Measurements from ENCODE around the gene FAM209A.

DNA sequence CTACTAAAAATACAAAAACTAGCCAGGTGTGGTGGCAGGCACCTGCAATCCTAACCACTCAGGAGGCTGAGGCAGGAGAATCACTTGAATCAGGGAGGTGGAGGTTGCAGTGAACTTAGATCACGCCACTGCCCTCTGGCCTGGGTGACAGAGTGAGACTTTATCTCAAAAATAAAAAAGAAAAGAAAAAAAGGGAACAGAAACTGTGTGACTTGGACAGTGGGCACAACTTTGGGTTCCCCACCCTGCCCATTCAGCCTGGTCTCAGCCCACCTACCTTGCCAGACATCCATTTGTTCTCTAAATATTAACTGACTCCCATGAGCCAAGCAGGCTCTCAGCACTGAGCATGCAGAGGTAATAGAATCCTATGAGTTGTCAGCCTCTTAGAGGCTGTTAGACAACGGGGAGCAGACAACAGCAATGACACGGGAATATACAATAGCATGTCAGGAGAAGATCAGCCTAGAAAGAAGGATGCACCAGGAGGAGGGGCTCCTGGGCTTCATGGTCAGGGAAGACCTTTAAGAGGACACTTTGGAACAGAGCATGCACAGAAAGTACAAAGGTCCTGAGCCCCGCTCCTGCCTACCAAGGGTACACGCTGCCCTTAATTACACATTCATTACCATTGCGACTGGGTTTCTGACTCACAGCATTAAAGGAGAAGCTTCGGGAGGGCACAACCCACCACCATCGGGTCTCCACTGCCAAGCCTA, 28.5 kb downstream of the FAM209A start:
- TF ChIP-seq, protein P1, sequence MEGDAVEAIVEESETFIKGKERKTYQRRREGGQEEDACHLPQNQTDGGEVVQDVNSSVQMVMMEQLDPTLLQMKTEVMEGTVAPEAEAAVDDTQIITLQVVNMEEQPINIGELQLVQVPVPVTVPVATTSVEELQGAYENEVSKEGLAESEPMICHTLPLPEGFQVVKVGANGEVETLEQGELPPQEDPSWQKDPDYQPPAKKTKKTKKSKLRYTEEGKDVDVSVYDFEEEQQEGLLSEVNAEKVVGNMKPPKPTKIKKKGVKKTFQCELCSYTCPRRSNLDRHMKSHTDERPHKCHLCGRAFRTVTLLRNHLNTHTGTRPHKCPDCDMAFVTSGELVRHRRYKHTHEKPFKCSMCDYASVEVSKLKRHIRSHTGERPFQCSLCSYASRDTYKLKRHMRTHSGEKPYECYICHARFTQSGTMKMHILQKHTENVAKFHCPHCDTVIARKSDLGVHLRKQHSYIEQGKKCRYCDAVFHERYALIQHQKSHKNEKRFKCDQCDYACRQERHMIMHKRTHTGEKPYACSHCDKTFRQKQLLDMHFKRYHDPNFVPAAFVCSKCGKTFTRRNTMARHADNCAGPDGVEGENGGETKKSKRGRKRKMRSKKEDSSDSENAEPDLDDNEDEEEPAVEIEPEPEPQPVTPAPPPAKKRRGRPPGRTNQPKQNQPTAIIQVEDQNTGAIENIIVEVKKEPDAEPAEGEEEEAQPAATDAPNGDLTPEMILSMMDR (IDR thresholded peaks at IDR 0.05), result no peak
- TF ChIP-seq ZBTB21 (CRISPR knock-in tag; IDR thresholded peaks at IDR 0.05; ENCODE audit: borderline replicate concordance) (no peak), ETV6 (CRISPR knock-in tag; IDR thresholded peaks at IDR 0.05) (no peak), NFYB (CRISPR knock-in tag; conservative IDR thresholded peaks at IDR 0.05; ENCODE audit: low read depth) (no peak), SP1 (CRISPR knock-in tag; conservative IDR thresholded peaks at IDR 0.05) (no peak), NFATC4 (CRISPR knock-in tag; IDR thresholded peaks at IDR 0.05) (no peak)
- TF ChIP-seq, protein P2, sequence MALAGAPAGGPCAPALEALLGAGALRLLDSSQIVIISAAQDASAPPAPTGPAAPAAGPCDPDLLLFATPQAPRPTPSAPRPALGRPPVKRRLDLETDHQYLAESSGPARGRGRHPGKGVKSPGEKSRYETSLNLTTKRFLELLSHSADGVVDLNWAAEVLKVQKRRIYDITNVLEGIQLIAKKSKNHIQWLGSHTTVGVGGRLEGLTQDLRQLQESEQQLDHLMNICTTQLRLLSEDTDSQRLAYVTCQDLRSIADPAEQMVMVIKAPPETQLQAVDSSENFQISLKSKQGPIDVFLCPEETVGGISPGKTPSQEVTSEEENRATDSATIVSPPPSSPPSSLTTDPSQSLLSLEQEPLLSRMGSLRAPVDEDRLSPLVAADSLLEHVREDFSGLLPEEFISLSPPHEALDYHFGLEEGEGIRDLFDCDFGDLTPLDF (CRISPR knock-in tag; IDR thresholded peaks at IDR 0.05), result no peak
- TF ChIP-seq, protein P3, sequence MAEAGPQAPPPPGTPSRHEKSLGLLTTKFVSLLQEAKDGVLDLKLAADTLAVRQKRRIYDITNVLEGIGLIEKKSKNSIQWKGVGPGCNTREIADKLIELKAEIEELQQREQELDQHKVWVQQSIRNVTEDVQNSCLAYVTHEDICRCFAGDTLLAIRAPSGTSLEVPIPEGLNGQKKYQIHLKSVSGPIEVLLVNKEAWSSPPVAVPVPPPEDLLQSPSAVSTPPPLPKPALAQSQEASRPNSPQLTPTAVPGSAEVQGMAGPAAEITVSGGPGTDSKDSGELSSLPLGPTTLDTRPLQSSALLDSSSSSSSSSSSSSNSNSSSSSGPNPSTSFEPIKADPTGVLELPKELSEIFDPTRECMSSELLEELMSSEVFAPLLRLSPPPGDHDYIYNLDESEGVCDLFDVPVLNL (CRISPR knock-in tag; IDR thresholded peaks at IDR 0.05; ENCODE audit: borderline replicate concordance, low read depth), result no peak
- TF ChIP-seq, protein P4, sequence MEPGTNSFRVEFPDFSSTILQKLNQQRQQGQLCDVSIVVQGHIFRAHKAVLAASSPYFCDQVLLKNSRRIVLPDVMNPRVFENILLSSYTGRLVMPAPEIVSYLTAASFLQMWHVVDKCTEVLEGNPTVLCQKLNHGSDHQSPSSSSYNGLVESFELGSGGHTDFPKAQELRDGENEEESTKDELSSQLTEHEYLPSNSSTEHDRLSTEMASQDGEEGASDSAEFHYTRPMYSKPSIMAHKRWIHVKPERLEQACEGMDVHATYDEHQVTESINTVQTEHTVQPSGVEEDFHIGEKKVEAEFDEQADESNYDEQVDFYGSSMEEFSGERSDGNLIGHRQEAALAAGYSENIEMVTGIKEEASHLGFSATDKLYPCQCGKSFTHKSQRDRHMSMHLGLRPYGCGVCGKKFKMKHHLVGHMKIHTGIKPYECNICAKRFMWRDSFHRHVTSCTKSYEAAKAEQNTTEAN (CRISPR knock-in tag; IDR thresholded peaks at IDR 0.05), result no peak
- TF ChIP-seq, protein P5, sequence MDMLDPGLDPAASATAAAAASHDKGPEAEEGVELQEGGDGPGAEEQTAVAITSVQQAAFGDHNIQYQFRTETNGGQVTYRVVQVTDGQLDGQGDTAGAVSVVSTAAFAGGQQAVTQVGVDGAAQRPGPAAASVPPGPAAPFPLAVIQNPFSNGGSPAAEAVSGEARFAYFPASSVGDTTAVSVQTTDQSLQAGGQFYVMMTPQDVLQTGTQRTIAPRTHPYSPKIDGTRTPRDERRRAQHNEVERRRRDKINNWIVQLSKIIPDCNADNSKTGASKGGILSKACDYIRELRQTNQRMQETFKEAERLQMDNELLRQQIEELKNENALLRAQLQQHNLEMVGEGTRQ (CRISPR knock-in tag; IDR thresholded peaks at IDR 0.05), result no peak
- TF ChIP-seq, protein P6, sequence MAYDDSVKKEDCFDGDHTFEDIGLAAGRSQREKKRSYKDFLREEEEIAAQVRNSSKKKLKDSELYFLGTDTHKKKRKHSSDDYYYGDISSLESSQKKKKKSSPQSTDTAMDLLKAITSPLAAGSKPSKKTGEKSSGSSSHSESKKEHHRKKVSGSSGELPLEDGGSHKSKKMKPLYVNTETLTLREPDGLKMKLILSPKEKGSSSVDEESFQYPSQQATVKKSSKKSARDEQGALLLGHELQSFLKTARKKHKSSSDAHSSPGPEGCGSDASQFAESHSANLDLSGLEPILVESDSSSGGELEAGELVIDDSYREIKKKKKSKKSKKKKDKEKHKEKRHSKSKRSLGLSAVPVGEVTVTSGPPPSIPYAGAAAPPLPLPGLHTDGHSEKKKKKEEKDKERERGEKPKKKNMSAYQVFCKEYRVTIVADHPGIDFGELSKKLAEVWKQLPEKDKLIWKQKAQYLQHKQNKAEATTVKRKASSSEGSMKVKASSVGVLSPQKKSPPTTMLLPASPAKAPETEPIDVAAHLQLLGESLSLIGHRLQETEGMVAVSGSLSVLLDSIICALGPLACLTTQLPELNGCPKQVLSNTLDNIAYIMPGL (CRISPR knock-in tag; IDR thresholded peaks at IDR 0.05), result no peak
- TF ChIP-seq, protein P7, sequence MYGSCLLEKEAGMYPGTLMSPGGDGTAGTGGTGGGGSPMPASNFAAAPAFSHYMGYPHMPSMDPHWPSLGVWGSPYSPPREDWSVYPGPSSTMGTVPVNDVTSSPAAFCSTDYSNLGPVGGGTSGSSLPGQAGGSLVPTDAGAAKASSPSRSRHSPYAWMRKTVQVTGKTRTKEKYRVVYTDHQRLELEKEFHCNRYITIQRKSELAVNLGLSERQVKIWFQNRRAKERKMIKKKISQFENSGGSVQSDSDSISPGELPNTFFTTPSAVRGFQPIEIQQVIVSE (CRISPR knock-in tag; IDR thresholded peaks at IDR 0.05; ENCODE audit: borderline replicate concordance), result no peak
